ENCODE results near the gene TCF12.

Gene TCF12

DNA sequence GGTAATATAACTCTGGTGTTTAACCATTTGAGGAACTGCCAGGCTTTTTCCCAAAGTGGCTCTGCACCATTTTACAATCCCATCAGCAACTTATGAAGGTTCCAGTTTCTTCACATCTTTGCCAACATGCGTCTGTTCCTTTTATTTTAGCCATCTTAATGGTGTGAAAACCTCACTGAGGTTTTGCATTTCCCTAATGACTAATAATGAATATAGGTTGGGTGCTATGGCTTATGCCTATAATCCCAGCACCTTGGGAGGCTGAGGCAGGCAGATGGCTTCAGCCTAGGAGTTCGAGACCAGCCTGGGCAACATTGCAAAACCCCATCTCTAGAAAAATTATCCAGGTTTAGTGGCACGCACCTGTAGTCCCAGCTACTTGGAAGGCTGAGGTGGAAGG lies 210.6 kb downstream of the TCF12 start:
- CTCF ChIA-PET: interaction anchor here (1.4 to 1.6 kb wide), 2 partner anchors 10 to 17 kb away, joined by 3 to 5 read pairs; no protein-coding TSS in a partner anchor
- DNase-seq (ENCODE audit: low read depth, low spot score): no peak
- no peak overlapping the region for H3K4me3 ChIP-seq (ENCODE audit: low read depth, low read length)
- POLR2A ChIA-PET: no interaction called here
- TF ChIP-seq, protein P1, sequence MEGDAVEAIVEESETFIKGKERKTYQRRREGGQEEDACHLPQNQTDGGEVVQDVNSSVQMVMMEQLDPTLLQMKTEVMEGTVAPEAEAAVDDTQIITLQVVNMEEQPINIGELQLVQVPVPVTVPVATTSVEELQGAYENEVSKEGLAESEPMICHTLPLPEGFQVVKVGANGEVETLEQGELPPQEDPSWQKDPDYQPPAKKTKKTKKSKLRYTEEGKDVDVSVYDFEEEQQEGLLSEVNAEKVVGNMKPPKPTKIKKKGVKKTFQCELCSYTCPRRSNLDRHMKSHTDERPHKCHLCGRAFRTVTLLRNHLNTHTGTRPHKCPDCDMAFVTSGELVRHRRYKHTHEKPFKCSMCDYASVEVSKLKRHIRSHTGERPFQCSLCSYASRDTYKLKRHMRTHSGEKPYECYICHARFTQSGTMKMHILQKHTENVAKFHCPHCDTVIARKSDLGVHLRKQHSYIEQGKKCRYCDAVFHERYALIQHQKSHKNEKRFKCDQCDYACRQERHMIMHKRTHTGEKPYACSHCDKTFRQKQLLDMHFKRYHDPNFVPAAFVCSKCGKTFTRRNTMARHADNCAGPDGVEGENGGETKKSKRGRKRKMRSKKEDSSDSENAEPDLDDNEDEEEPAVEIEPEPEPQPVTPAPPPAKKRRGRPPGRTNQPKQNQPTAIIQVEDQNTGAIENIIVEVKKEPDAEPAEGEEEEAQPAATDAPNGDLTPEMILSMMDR (IDR thresholded peaks at IDR 0.05; ENCODE audit: insufficient read depth, low read length, missing control alignments): no peak

DNA sequence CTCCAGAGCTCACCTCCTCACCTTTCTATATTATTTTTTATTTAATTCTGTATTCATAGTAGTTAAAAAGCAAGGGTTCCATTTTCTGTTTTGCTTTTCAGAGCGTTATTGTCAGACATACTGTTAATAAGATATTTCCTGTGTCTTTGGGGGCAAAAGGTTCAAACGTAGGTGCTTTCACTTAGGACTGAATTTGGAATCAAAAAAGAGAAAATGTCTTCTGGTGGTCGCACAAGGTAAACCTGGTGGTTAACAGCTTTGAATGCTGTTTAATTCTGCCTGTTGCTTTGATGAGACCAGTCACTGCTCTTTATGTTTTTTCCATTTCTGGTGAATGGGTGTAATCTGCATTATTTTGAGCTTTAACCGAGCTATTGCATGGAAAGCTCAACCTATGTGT lies 212.5 kb downstream of the TCF12 start:
- DNase-seq (ENCODE audit: low read depth, low spot score): no peak
- CTCF ChIA-PET: interaction anchor here (0.9 to 1.7 kb wide), 2 partner anchors 12 to 640 kb away, joined by 3 to 5 read pairs; no protein-coding TSS in a partner anchor
- TF ChIP-seq, protein P1 (IDR thresholded peaks at IDR 0.05; ENCODE audit: insufficient read depth, low read length, missing control alignments): no peak
- no peak overlapping the region for H3K4me3 ChIP-seq (ENCODE audit: low read depth, low read length)
- POLR2A ChIA-PET: no interaction called here

DNA sequence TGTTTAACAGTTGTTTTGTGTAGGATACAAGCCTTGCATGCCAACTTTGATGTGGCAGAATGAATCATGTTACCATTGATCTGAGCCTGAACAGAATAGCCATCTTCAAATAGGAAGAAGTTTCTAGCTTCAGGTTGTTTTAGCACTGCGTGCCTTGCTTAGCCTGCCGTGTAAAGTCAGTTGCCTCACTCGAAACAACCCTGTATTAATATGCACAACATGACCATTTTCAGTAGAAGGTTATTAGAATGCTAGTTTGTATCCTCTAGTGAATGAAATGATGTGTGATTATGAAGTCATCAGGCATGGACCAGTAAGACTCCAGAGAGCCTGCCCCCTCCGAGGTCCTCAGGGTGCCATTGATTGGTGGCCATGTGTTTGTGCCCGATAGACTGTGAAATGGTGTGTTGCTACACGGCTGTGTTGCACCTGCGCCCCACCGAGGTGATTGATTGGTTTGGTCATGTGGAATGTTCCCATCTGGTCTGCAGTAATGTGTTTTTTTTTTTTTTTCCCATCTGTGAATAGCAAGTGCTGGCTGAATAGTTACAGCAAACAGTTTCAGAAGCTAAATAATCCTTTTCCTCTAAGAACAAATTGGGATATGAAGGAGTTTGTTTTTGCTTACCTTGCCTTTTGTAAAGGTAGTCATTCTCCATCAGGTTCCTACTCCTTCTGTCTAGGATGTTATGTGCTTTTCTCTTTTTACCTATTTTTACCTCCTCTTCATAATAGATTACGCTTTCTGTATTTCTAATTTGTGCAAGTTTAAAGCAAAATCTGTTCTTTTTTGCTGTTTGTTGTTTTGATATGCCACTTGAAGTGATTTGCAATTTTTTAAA lies 214.9 kb downstream of the TCF12 start:
- no peak for DNase-seq (ENCODE audit: low read depth, low spot score)
- POLR2A ChIA-PET: interaction anchor here (0.6 kb wide), 1 partner anchor 9 kb away, joined by 3 read pairs; no protein-coding TSS in a partner anchor
- no peak overlapping the region for H3K4me3 ChIP-seq (ENCODE audit: low read depth, low read length)
- CTCF ChIA-PET: interaction anchor here (1.3 to 2.2 kb wide), 6 partner anchors 10 to 642 kb away, joined by 3 to 19 read pairs (median 4); no protein-coding TSS in a partner anchor
- TF ChIP-seq, protein P1 (IDR thresholded peaks at IDR 0.05; ENCODE audit: insufficient read depth, low read length, missing control alignments): no peak

DNA sequence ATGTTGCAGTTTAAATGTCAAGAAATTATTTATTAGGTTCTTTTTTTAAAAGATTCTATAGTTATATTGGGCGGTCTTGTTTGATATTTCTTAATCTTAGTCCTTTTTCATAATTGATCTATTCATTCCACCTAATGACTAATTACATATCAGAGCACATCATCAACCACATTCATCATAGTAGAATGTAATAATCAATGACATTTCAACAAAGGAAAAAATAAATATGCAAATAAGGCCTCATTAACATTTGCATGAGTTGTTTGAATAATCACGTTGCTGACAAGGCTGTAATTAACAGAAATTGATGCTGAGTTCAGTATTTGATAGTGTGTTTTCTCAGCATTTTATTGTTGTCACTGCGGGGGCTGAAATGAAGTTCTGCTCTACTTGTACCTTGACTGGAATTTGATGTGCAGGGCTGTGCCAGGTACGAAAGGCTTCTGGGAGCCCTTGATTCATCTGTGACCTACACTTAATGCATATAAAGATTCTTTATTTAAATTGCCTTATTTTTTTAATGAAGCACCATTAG lies 215.7 kb downstream of the TCF12 start:
- POLR2A ChIA-PET: interaction anchor here (0.6 to 1.2 kb wide), 2 partner anchors 8 to 191 kb away, joined by 3 read pairs; no protein-coding TSS in a partner anchor
- CTCF ChIA-PET: interaction anchor here (1.2 to 2.2 kb wide), 5 partner anchors 11 to 643 kb away, joined by 3 to 19 read pairs (median 4); no protein-coding TSS in a partner anchor
- DNase-seq (ENCODE audit: low read depth, low spot score): no peak
- H3K4me3 ChIP-seq (ENCODE audit: low read depth, low read length): no peak overlapping the region
- TF ChIP-seq, protein P1 (IDR thresholded peaks at IDR 0.05; ENCODE audit: insufficient read depth, low read length, missing control alignments): no peak

DNA sequence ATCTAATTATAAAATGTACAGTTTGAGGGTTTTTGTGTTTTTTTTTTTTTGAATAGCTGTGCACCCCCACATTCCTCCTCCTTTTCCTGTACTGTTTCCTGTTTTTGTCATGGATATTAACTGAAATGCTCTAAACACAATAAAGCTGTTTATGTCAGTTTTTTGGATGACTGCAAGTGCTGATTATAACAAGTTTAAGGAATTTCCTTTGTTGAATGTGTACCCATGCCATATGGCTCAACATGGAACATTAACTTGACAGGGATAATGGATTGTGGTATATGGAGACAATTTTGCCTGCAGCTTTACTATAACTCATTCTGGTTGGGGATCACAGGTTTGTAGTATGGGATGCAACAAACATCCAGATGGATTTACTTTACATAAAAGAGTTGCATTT lies 216.4 kb downstream of the TCF12 start:
- no peak overlapping the region for H3K4me3 ChIP-seq (ENCODE audit: low read depth, low read length)
- CTCF ChIA-PET: interaction anchor here (1.0 to 2.5 kb wide), 8 partner anchors 11 to 670 kb away, joined by 3 to 22 read pairs (median 4); partner anchors contain the start of gene MNS1
- TF ChIP-seq, protein P1 (IDR thresholded peaks at IDR 0.05; ENCODE audit: insufficient read depth, low read length, missing control alignments): no peak
- no peak for DNase-seq (ENCODE audit: low read depth, low spot score)
- POLR2A ChIA-PET: interaction anchor here (1.2 kb wide), 1 partner anchor 191 kb away, joined by 3 read pairs; no protein-coding TSS in a partner anchor

DNA sequence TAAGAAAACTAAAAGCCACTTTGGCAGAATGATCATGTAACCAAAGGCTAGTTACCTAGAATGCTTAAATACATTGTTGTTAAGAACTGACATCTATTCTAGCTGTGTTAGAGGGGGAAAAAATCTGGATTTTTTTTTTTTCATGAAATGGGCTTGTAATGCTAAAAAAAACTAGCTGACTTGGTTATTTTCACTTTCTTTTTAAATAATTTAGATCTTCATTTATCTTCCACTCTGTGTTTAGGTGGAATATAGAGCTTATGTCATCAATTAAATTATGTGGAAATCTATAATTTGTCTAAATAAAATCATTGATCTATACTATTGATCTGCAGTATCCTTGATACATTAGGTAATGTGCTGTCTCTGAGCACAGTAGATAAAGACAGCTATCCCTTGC lies 217.4 kb downstream of the TCF12 start:
- TF ChIP-seq, protein P1 (IDR thresholded peaks at IDR 0.05; ENCODE audit: insufficient read depth, low read length, missing control alignments): no peak
- CTCF ChIA-PET: interaction anchor here (0.7 to 2.5 kb wide), 10 partner anchors 10 to 671 kb away, joined by 3 to 22 read pairs (median 4); partner anchors contain the start of gene MNS1

More for the DNA sequence above, 217.4 kb downstream of the TCF12 start:
- no peak for DNase-seq (ENCODE audit: low read depth, low spot score)
- no peak overlapping the region for H3K4me3 ChIP-seq (ENCODE audit: low read depth, low read length)
- POLR2A ChIA-PET: no interaction called here
